ENCODE measurements around the gene WDR20.

WDR20 gene

GRCh38 chr14:102201776-102202175 lies 62.1 kb downstream of the WDR20 start:
- DNase-seq = no peak

GRCh38 chr14:102202944-102203343 lies 63.2 kb downstream of the WDR20 start:
- DNase-seq = no peak

- DNase-seq = no peak
Observed at GRCh38 chr14:102203382-102203781, 63.7 kb downstream of the WDR20 start.

- DNase-seq = no peak
Observed at GRCh38 chr14:102205560-102205959, 65.9 kb downstream of the WDR20 start.

- no peak for DNase-seq
Observed at GRCh38 chr14:102206918-102207317, 67.2 kb downstream of the WDR20 start.

GRCh38 chr14:102207831-102208365 lies 68.2 kb downstream of the WDR20 start:
- no peak for DNase-seq

- DNase-seq = no peak
Observed at GRCh38 chr14:102208741-102209140, 69.0 kb downstream of the WDR20 start.

DNA sequence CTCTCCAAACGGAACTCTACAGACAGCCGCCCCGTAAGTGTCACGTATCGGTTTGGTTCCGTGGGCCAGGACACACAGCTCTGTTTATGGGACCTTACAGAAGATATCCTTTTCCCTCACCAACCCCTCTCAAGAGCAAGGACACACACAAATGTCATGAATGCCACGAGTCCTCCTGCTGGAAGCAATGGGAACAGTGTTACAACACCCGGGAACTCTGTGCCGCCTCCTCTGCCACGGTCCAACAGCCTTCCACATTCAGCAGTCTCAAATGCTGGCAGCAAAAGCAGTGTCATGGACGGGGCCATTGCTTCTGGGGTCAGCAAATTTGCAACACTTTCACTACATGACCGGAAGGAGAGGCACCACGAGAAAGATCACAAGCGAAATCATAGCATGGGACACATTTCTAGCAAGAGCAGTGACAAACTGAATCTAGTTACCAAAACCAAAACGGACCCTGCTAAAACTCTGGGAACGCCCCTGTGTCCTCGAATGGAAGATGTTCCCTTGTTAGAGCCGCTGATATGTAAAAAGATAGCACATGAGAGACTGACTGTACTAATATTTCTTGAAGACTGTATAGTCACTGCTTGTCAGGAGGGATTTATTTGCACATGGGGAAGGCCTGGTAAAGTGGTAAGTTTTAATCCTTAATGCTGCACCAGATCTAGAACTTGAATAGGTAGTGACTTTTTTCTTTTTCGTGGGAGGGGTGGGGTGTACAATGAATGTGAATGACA lies 69.7 kb downstream of the WDR20 start:
- DNase-seq = no peak

DNA sequence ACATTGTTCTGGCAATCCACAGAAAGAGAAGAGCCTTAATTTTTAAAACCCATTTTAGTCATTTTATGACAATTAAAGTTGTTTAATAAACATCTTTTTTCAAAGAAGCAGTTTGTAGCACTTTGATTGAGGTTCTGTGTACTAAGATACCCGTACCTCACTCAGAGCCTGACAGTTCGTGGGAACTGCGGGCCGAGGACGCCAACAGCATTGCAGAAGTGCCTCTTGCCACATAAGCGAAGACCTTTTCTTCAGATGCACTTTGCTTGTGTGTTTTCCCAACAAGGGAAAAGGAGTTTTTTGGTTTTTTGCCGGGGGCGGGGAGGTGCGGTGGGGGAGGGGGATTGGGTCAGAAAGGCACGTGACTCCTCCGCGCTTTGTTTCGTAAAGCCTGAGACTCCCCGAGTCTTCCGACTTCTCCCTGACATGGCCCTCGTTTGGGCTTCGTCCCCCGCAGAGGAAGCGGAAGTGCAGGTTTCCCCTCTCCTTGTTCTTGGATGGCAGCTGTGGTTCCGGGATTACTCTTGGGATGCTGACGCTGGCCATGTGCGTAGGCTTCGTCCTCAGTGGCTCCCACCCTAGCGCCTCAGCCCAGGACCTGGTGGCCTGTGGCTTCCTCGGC lies 70.8 kb downstream of the WDR20 start:
- DNase-seq = no peak

DNA sequence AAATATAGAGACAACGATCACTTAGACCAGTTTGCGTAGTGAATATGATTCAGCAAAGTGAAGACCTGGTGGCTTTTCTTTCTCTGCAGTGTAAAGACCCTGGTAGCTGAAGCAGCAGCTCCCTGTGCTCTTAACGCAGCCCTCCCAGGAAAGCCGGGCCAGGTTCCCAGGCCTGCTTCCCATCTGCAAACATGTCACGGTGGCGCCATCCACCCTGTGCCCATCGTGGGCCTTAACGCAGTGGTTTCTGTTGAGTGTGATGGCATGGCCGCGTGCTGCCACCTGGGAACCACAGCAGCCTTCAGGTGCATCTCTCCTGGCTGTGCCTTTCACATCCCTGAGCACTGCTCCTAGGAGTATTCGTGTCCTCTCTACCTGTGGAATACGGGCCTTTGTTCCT lies 71.5 kb downstream of the WDR20 start:
- DNase-seq = no peak

DNA sequence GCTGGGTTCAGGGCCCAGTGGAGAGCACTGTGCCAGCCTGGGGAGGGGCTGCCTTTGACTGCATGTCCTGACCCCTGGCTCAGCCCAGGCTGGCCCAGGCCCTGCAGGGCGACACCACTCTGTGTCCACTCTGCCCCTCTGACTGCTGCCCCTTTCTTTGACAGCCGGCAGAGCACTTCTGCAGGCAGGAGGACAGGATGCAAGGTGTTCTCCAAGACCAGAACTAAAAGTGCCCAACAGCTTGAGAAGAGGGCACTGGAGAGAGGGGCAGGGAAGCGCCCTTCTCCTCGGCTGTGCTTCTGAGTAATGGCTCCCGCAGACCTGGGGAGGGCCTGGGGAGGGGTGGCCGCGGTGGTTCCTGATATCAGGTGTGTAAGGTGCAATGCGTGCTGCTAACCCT lies 72.7 kb downstream of the WDR20 start:
- no peak for DNase-seq

GRCh38 chr14:102212845-102213244 lies 73.1 kb downstream of the WDR20 start:
- DNase-seq = no peak

DNA sequence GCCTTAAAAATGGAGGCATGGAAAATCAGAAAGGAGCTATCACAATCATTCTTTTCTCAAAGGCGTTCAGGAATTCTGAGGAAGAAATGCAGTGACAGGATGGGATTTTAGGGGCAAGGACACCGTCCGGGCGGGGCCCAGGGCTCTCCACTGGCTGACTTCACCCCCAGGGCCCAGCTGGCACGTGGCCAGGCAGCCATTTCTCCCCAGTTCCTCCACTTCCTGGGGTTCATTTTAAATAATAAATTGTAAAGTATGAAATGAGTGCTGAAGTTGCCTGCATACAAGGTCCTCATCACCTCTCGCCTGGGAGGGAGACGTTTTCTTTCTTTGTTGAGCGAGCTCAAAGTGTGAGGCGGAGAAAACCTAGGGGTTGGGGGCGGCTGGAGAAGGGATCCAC lies 73.8 kb downstream of the WDR20 start:
- no peak for DNase-seq

- DNase-seq = no peak
Observed at GRCh38 chr14:102213984-102214658, 74.4 kb downstream of the WDR20 start.

DNA sequence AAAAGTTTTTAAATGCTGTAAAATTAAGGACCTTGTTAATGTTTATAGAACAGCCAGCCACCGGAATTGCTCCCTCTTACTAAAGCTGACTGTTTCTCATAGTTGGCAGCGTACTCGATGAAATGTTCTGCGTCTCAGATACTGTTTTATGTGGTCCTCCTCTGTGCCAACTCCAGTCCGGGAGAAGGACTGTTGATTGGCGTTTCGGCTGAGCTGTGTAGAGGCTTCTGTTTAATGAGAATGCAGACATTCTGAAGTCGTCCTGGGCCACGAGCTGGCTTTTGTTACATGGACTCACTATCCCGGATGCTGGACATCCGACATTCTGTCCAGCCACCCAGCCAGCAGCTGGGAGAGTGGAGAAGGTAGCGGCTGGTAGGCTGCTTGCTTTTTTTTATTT lies 75.4 kb downstream of the WDR20 start:
- DNase-seq = no peak

GRCh38 chr14:102215576-102216250 lies 76.0 kb downstream of the WDR20 start:
- no peak for DNase-seq

- no peak for DNase-seq
Observed at GRCh38 chr14:102217399-102217798, 77.7 kb downstream of the WDR20 start.

GRCh38 chr14:102217987-102218421 lies 78.3 kb downstream of the WDR20 start:
- DNase-seq = no peak

GRCh38 chr14:102218688-102219087 lies 79.0 kb downstream of the WDR20 start:
- DNase-seq = no peak

DNA sequence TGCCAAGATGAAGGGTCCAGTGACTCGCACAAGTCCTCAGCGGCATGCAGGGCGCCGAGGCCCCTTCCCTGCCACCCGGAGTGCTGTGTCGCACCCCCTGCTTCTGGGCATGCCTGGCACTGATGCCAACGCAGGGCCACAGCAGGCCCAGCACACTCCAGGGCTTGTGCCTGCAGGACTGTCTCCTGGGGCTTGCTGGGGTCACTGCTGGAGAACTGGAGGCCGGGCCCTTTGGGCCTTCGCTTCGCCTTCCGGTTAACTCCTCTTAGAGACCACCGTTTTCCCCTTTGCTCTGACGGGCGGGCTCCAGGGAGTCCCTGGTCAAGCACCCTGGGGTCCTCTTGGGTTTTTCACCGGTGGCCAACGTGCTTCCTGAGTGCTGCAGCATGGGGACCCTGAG lies 79.6 kb downstream of the WDR20 start:
- DNase-seq = no peak

DNA sequence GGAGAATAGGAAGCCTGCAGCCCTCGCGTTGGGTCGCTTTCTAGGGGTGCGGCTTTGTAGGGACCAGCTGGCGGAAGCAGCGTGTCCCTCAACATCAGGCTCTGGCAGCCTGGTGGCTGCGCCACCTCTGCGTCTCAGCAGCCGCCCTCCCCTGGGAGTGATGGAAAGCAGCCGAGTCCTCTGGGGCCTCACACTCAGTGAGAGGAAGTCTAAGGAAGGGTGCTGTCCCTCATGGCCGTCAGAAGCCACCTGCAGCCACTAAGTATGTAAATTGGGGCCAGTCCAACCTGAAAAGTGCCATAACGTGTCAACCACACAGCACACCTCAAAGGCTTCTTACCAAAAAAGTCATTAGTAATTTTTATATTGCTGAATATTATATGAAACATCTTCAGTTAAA lies 80.3 kb downstream of the WDR20 start:
- DNase-seq = no peak

GRCh38 chr14:102221026-102221425 lies 81.3 kb downstream of the WDR20 start:
- no peak for DNase-seq

GRCh38 chr14:102222009-102222575 lies 82.4 kb downstream of the WDR20 start:
- DNase-seq = no peak

All from activated CD4-positive, alpha-beta T cell treated with anti-CD3 and anti-CD28 coated beads, Interleukin-2, amount 50 U/mL, for 1 hour (primary cell).